Measurements from ENCODE around the gene LZTS3.
"Not testable (repeated sequence)": the region's sequence is repeated elsewhere in the genome, so short reads cannot be mapped to it uniquely, and the experiment has no call there.

LZTS3 gene

DNA sequence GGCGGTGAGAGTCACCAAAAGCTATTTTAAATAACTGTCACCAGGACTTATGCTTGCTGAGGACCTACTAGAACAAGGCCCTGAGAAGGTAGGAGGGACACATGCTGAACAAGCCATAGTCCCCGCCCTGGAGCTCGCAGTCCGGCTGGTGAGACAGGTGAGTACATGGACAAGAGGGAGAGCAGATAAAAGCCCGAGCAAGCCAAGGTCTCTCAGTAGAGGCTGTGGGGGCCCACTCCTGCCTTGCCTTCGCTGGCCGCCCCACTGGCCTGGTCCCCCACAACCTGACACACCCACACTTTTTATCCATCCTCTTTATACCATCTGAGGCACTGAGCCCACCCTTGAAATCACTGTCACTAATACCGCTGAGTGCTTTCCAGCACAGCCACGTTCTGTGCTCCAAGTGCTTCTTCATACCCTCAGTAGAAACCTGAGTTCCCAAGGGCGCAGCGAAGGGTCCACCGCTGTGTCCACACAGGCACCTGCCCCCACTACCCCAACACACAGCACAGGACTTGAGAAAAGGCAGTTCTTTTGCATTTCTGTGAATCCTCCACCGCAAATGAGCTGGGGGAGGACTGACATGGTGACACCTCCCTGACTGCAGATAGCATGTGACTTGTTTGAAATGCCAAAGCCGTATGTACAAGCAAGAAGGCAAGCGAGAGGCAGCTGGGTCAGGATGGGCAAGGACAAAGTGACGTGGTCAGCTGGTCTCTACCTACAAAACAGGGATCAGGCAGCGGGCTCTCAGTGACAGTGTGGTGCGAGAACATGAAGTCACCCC, 19.1 kb upstream of the LZTS3 start:
- no peak for DNase-seq

DNA sequence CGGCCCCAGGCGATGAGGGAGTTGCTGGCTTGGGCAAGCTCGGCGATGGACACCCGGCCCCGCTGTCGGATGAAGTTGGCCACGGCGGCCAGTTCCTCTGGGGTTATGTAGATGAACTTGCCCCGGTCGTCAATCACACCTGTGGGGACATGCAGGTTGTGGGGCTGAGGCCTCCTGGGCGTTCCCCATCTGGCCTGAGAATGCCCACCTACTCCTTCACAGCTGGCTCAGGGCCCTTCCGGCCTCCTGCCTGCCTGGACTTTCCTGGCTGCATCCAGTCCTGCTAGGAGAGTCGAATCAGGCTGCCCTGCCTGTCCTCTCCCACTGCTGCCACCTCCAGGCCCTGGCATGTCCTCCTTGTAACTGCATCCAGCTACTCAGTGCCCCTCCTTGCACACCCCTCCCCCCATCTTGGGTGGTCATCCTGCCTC, 17.3 kb upstream of the LZTS3 start:
- no peak for DNase-seq

DNA sequence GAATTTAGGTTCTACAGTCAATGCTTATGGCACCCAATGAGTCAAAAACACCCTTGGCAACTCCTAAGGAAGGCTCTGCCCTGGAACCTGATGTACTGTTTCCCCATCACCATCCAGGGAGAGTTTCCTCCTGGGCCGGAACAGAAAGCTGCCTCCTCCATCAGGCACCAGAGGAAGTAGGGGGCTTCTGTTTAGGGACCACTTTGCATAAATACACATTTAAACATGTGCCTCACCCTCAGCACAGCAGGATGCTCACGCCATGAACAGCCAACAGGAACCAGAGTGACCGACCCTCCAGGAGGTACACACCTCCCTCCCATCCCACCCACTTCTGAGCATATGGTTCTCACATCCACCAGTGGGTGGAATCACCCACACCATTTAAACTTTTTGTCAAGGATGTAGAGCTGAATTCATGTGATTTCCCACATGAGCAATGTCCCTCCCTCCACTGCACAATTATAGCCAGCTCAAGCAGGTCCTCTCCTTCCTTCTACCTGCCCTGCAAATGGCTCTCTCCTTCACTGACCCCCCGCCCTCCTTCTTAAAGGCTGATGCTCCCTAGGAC, 16.3 kb upstream of the LZTS3 start:
- DNase-seq = no peak

DNA sequence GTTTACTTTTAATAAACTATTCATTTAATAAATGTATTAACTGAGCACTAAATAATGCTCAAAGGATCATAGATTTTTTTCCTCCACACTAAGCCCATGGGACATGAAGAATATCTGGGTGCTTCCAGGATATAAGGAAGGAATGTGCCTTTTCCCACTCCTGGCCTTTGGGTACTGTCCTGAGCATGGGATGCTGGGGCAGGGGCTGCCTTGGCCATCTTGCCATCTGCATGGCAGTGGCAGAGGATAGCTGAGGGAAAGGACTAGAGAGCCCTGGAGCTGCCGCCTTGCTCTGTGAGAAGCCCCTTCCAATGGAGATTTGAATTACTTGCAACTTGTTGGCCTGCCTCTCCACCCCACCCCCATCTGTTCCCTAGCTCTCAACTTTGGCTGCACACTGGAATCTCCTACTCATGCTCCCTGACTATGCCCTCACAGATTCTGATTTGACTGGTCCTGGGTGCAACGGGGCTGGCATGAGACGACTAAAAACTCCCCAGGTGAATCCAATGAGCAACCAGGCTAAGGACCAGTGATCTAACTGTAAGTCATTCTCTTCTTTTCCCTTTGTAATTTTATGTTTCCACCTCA, 15.6 kb upstream of the LZTS3 start:
- no peak for DNase-seq

DNA sequence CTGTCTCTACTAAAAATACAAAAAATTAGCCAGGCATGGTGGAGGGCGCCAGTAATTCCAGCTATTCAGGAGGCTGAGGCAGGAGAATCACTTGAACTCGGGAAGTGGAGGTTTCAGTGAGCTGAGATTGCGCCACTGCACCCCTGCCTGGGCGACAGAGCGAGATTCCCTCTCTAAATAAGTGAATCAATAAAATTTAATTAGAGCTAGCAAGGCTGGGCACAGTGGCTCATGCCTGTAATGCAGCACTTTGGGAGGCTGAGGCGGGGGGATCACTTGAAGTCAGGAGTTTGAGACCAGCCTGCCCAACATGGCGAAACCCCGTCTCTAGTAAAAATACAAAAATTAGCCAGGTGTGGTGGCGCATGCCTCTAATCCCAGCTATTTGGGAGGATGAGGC, 14.5 kb upstream of the LZTS3 start:
- DNase-seq = not testable (repeated sequence)

DNA sequence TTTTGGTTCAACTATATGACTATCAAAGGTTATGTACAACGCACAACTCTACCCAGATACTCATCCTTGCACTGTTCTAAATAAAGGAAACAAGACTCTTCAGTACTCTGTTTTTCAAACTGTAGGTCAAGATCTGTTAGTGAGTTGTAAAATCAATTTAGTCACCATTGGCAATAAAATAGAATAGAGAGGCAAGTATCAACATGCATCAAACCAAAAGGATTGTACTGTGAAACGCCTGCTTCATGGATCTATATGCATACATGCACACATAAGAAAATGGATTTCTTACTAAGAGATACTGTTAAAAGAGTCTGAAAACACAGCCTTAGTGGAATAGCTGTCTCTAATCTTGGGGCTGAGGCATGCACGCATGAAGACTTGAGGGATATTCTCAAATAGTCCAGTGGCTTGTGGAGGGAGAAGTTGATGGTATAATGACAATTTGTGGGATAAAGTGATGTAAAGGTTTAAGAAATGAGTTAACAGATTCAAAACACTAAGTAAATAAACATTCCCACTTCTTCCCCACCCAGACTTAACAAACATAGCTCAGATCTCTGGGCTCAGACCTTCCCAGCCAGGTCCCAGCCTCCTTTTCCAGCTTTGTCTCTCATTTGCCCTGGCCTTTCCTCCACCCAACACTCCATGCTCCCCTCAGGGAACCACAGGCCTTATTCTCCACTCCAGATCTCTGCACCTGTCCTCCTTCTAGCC, 10.7 kb upstream of the LZTS3 start:
- DNase-seq = no peak

DNA sequence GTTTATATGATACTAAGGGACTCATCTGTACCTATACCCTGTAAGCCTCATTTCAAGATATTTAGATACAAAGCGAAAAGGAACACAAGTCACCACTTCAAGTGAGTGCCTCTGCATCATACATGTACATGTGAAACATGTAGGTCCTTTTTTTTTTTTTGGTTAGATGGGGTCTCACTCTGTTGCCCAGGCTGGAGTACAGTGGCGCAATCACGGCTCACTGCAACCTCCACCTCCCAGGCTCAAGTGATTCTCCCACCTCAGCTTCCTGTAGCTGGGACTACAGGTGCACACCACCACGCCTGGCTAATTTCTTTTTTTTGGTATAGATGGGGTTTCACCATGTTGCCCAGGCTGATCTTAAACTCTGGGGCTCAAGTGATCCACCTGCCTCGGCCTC, 9.1 kb upstream of the LZTS3 start:
- not testable (repeated sequence) for DNase-seq

DNA sequence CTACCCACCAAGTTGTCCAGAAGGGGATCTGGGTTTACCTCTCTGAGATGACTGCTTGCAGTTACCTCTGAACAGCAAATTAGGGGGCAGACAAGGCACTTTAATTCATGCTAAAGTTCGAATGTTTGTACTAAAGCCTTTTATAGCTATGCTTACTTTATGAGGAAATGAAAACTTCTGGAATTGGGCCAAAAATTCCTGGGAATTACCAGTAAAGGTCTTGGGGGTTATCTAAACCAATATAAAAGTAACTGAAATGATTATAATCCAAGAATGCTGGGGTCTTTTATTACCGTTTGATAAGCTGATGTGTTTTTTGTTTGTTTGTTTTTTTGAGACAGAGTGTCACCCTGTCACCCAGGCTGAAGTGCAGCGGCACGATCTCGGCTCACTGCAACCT, 7.9 kb upstream of the LZTS3 start:
- DNase-seq = no peak

DNA sequence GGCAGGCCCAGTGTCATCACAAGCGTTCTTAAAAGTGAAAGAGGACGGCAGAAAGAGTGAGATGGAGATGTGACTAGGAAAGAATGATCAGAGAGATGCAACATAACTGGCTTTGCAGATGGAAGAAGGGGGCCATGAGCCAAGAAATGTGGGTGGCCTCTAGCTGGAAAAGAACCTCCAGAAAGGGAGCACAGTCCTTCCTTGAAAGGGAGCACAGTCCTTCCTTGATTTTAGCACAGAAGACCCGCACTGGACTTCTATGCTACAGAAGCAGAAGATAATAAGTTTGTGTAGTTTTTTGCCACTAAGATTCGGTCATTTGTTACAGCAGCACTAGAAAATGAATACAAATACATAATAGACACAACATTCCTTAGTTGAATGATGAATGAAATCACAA, 7.0 kb upstream of the LZTS3 start:
- no peak for DNase-seq

DNA sequence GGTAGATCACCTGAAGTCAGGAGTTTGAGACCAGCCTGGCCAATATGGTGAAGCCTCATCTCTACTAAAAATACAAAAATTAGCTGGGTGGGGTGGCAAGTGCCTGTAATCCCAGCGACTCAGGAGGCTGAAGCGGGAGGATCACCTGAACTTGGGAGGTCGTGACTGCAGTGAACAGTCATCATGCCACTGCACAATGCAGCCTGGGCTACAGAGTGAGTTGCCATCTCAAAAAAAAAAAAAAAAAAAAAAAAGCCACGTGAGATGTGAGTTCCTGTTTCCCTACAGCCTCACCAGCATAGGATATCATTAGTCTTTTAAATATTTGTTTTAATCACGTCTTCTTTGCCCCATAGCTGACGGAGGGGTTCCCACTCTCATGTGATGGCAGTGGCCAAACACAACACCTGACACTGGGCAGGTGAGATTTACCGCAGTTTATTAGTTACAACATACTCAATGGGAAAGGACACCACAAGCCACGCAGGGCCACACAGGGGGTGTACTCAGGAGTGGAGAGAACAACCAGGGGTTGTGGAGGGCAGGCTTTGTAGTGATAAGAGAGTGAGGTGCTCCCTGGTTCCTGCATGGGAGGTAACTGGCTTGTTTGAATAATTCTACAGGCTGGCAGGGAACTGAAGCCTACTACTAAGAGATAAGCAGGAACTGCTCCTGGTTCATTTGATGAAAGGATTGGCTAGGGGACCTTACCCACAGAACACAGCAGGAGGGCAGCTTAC, 4.6 kb upstream of the LZTS3 start:
- DNase-seq = peak; percentile 81

DNA sequence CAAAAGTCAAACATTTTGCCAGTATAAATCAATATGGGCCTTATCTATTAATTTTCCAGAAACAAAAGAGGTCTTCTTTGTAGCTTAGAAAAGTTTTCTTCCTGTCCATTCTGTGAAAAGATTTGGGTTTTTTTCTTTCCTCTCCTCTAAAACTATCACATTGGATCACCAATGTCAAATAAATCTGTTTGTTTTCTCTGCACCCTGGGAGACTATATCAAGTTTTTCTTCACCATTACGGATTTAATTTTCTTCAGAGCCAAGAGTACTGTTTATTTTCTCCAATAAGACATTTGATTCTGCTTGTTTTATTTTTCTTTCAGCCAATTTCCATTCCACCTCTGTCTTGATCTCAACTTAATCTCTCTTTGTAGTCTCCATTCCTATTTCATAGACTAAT, 1.9 kb upstream of the LZTS3 start:
- no peak for DNase-seq

DNA sequence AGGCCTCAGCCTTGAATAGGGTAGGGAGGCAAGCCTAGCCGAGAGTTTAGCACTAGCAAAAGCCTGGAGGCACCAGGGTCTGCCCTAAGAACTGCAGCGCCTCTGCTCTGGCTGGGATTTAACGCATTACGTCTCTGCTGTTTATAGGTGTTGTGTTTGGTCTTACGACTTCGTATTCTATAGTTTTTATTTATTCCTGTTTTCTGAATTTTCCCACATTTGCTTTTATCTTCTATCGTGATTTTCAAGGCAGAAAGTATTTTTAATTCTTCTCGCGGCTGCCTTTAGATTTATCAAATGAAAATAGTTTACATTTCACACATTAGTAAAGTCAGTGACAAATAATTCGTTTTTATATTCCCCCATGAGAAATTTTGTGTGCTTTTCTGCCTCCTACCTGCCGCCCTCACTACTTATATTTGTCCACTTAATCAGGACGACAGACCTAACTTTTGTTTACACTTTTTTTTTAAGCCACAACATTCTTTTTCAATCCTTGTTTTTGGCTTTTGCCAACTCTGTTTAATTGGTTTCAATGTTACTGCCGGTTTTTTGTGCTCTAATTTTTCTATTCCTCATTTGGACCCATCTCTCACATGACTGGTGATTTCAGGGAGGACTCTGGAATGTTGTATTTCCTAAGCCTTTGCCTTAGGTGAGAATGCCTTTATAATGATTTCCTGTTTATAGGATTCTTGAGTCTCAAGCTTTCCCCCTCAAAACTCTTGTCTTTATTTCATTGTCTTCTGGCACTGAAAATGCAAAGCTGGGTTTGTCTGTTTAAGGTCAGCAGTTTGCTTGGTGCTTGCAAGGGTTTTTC, 1.3 kb upstream of the LZTS3 start:
- DNase-seq = peak; percentile 43

DNA sequence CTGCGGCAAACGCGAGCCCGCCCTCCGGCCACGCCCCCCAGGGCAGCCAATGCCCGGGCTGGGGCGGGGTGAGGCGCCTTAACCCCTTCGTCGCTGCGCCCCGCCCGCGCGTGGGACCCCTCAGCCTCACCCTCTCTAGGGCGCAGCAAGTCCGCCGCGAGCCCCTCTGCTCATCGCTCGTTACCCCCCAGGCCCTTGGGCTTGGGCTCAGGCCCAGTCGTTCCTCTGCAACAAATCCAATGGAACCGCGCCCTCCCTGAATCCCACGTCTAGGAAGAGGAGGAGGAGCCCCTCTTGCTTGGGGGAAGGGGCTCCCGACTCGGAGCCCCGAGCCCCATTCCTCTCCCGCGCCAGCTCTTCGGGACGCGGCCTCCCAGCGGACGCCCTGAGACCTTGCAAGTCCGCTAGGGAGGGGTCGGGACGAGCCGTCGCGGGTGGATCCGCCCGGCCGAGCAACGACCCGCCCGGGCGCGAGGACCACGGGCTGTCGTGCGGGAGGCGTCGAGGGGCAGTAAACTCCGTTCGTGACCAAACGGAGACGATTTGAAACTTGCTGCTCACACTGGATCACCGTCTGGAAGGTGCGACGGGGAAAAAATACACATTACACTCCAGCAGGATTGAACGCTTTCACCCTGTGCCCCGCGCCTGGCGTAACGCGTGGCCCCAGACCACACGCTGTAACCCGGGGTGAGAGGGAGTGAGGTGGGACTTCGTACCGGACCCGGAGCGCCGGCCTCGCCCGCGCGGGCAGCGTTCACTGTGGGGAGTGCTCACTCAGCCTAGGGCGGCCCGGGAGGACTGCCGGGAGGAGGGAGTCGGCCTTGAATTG, 477 bp upstream of the LZTS3 start:
- DNase-seq = peak; percentile 92

DNA sequence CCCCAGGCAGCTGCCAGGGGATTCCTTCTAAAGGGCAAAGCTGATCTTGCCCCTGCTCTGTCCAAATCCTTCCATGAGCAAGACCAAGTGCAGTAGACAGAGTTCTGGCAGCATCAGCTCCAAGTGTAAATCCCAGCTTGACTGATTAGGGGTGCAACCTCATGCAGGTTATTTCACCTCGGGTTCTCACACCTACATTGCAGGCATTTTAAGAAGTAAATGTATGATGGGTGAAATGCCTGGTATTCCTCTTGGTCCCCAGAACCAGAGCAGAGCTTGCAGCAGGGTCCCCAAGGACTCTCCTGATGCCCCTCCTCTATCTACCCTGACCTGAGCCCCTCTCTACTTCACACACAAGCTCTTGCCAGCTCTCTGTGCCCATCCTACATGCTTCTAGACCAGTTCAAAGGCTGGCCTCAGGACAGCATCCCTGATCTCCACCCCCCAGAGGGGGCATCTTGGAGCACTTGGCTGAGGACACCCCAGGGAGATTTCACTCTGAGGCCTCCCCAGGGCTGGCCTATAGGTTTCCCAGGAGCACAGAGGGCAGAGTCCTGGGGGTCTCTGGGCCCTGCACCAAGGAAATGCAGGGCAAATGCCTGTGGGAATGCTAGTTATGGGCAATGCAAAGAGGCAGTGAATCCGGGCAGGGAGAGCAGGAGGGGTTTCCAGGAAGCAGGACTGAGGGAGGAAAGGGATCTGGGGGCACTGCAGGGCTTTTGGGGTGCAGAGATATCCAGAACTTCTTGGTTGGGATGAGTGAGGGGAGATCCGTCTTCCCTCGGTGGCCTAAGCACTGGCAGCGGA, 1.0 kb downstream of the LZTS3 start:
- DNase-seq = no peak

DNA sequence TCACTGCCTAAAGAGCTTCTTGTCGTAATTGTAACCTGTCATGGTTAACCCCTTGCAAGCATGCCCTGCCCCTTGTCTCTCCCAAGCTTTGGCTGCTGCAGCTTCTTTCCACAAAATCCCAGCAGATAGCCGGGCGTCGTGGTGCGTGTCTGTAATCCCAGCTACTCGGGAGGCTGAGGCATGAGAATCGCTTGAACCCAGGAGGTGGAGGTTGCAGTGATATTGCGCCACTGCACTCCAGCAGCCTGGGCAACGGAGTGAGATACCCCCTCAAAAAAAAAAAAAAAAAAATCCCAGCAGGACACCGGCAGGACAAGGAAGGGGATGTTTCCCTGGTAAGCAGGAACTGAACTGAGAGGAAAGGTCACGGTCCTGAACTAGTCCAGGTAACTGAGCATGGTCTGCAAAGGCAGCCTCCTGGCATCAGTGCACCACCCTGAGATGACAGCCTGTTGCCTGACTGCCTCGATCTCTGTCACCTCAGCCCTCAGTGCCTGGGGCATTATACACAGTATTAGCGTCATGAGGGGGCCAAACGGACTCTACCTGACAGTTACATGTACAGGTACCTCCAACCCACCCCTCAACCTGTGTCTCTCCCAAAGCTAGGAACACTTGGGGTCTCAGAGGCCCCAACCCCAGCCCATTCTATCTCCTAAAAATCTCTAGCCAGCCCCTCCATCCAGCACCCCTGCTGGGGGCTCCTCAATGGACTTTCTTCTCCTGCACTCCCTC, 1.8 kb downstream of the LZTS3 start:
- no peak for DNase-seq

DNA sequence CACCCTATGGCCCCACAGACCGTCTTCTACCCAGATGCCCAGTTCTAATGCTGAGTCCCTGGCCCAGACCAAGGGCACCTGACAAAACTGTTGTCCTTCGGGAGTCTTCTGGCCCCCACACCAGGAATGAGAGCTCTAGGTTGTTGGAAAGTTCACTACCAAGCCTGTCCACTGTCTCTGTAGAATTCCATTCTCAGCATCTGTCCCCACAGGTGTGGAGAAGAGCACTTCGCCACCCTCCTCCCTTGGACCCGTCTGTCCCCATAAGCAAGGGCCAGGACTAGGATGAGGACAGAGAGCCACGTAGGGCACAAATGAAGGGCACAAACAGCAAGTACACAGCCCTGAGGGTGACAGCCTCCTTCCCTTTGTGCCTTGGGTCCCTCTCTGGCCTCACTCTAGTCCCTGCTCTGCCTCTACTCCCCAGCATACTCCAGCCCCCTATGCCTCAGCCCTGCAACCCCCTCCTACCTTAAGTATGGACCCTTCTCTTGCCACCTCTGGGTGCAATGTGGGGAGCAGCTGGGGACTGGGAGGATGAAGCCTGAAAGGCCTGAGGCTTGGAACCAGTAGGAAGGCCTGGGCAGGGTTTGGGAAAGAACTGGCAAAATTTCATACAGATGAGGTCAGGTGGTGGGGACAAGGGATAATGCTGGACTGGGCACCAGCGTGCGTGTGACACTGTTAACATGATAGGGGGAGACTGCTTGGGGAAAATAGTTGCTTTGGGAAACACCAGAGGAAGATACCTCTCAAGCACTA, 4.3 kb downstream of the LZTS3 start:
- no peak for DNase-seq

DNA sequence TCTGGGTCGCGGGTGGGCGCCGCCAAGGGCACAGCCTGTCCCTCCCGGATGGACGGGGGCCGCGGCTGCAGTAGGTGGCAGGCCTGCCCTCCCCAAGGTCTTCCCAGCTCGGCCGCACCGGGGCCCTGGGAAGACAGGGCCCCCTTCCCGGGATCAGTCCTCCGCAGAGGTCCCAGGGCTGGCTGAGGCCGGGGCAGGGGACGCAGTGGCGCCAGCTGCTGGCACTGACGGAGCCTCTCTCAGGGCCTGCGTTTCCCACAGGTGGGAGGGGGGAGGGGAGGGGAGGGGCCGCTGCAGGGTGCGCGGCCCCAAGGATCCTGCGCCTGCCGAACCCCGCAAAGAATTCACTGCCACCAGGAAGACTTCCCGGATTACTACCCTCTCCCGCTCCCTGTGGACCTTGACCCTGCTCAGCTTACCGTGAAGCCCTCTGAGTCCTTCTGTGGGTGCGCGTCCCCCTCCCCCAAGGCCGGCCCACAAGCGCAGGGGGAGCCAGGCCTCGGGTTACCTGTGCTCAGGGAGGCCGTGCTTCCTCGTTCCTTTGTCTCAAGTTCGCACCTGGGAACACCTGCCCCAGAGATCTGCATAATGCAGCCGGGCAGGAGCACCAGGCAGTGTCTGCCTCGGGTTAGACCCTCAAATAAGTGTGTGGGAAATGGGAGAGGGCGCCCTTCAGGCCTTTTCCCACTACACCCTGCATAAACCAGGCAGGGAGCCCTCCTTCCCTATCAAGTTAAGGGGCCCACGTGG, 5.1 kb downstream of the LZTS3 start:
- DNase-seq = peak; percentile 34

DNA sequence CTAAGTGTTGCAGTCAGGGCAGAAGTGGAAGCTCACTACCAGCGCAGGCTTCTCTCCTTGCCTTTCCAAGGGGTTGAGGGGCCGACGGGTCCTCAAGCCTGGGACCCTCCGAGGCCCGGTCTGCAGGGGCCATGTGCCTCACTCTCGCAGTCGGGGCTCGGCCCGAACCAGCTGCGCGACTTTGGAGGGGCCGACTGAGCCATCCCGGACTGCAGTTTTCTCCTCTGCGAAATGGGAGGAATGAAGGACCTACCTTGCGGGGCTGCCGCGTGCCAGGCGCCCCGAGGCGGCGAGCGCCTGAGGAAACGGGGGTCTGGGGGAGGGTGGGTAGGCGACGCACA, 5.6 kb downstream of the LZTS3 start:
- no peak for DNase-seq
